Fibroblast of peridontal ligament (primary cell): ENCODE results near the gene SFXN3.

Source experiments
- DNase-seq: peaks from one replicate; pipeline ENCODE4 v3.0.0-alpha.2; 2010; ENCODE audit errors: extremely low read depth

The SFXN3 gene

DNA sequence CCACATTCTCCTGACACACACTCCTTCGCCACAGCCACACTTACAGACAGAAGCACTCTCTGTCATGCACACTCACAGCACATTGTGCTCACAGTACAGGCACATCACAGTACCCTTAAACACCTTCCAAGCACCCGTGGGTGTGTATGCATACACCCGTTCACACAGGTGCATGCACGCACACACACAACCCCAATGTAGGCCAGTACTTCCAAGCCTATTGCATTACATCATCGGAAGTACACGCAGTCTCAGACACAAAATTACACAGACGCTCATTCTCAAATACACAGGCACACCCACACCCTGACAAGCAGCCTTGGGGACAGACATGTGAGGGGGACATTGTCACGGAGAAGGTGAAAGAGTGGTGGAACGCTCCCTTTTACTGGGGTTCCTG lies 41.9 kb downstream of the SFXN3 start:
- DNase-seq: no peak

GRCh38 chr10:101073631-101074030 lies 42.6 kb downstream of the SFXN3 start:
- no peak for DNase-seq

DNA sequence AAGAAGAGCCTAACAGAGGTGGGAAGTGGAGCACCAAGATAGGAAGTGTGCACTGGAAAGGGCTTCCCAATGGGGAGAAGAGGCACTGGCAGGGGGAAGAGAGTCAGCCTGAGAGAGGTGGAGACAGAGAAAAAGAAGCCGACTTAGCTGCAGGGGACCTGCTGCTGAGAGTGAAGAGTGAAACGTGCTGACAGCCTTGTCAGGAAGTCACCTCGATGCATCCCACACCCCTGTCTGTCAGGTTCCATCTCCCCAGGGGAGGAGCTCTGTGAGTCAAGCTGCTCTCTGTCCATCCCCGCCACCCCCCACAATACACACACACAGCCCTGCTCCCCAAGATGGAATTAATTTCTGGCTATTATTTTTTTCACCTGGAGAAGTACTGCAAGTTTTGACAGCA lies 44.7 kb downstream of the SFXN3 start:
- DNase-seq: no peak

- DNase-seq: no peak
These were observed 45.6 kb downstream of the SFXN3 start for GRCh38 chr10:101076630-101077029.

- no peak for DNase-seq
These were observed 48.8 kb downstream of the SFXN3 start for GRCh38 chr10:101079874-101080273.

- peak; percentile 41 for DNase-seq
These were observed 50.2 kb downstream of the SFXN3 start for GRCh38 chr10:101080933-101081931.

DNA sequence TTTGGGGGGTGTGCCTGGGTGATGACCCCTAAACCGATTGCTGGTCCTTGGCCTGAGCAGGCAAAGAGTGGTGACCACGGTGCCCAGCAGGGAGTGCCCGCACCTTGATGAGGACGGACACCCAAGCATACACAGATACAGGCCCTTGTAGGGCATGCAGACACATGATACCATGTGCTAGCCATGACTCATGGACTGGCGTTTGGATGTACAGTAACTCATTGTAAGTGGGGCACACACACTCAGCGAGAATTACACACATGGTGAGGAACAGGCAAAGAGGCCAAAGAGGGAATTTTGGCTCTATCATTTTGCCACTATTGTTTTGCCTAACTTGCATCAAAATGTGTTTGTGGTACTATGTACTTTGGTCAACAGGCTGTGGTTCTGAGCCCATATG lies 54.8 kb downstream of the SFXN3 start:
- no peak for DNase-seq

- DNase-seq: no peak
These were observed 56.3 kb downstream of the SFXN3 start for GRCh38 chr10:101087376-101087775.

- DNase-seq: no peak
These were observed 56.9 kb downstream of the SFXN3 start for GRCh38 chr10:101087965-101088364.

- no peak for DNase-seq
These were observed 58.7 kb downstream of the SFXN3 start for GRCh38 chr10:101089520-101090299.

DNA sequence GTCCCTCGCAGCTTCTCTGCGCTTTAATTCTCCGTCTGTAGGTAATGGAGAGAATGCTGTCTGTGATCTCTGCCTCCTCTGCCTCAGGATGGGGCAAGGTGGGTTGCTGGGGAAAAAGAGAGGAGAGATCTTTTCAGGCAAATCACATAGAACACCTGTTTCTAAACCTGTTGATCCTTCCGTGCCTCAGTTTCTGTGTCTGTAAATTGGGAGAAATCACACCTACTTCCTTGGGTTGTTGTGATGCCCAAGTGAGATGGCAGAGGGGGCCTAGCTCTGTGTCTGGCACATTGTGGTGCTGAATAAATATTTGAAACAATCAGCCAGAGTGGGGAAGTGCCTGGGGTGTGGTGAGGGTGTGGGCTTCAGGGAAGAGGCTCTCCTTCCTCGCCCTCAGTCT lies 59.6 kb downstream of the SFXN3 start:
- DNase-seq: no peak
